Measurements from ENCODE around the gene ATAD3B. TPM values are rescaled to one million over a fixed set of nuclear protein-coding genes. Genes with fewer than 3 reads are reported as not detected.
"Not testable (repeated sequence)": the region's sequence is repeated elsewhere in the genome, so short reads cannot be mapped to it uniquely, and the experiment has no call there.

Gene ATAD3B
- total and polyA plus RNA-seq, 10 of the 15 experiments (the other 5 are each of a cell fraction or from before 2014, with no cell fraction given) = 0.03 to 38.8 (median 23.8) TPM

DNA sequence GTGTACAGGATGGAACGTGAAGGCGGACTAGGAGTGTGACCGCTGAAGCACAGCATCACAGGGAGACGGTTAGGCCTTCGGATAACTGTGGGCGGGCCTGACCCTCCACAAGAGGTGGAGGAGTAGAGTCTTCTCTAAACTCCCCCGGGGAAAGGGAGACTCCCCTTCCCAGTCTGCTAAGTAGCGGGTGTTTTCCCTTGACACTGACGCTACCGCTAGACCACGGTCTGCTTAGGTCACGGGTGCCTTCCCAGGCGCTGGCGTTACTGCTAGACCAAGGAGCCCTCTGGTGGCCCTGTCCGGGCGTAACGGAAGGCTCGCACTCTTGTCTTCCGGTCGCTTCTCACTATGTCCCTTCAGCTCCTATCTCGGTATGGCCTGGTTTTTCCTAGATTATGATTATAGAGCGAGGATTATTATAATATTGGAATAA lies 33.8 kb downstream of the ATAD3B start (continued):
- TF ChIP-seq SKIL (IDR thresholded peaks at IDR 0.05; ENCODE audit: low read depth, poor library complexity, severe bottlenecking) = peak; percentile 39
- 0 out of 2 replicates have a peak, but pooled peaks have one; percentile 9 for TF ChIP-seq NBN (IDR thresholded peaks at IDR 0.05)
- peak; percentile 35; the same call in 1 of the 2 replicates for TF ChIP-seq ATF7 (IDR thresholded peaks at IDR 0.05; ENCODE audit: low read depth)

DNA sequence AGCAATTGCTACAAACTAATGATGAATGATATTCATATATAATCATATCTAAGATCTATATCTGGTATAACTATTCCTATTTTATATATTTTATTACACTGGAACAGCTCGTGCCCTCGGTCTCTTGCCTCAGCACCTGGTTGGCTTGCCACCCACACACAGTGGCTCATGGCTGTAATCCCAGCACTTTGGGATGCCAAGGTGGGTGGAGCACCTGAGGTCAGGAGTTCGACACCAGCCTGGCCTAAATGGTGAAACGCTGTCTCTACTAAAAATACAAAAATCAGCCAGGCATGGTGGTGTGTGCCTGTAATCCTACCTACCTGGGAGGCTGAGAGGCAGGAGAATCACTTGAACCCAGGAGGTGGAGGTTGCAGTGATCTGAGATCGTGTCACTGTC lies 34.2 kb downstream of the ATAD3B start:
- not testable (repeated sequence) for H3K27ac ChIP-seq (ENCODE audit: control insufficient read depth, insufficient read depth); FAIRE-seq; H3K4me2 ChIP-seq (ENCODE audit: control insufficient read depth, insufficient read depth); H3K36me3 ChIP-seq (ENCODE audit: control insufficient read depth in 2 of 2, insufficient read depth in 2 of 2, low read length in 1 of 2); H3K9me3 ChIP-seq (replicated peaks; ENCODE audit: control insufficient read depth, insufficient read depth, low read length); DNase-seq (ENCODE audit: low read depth, low spot score); H3K4me3 ChIP-seq; H3K27me3 ChIP-seq (replicated peaks in 1 of 2; ENCODE audit: control insufficient read depth in 2 of 2, insufficient read depth in 2 of 2, low read length in 1 of 2); H3K79me2 ChIP-seq (ENCODE audit: control insufficient read depth, insufficient read depth, low read length); ATAC-seq; H3K4me1 ChIP-seq (ENCODE audit: control insufficient read depth, insufficient read depth, low read length); H4K20me1 ChIP-seq (ENCODE audit: control insufficient read depth, insufficient read depth); H3K9ac ChIP-seq (ENCODE audit: control insufficient read depth, insufficient read depth, low read length)
- CTCF ChIA-PET = interaction anchor here (0.6 to 3.4 kb wide), 14 partner anchors 10 to 200 kb away, joined by 3 to 17 read pairs (median 4); partner anchors contain the start of genes AURKAIP1 and CCNL2
- 30% methylated on average over 5 of the region's 5 CpGs for WGBS (ENCODE audit: insufficient coverage, insufficient replicate concordance, low lambda C conversion rate, missing lambda C conversion rate)
- SMC1A ChIA-PET (ENCODE audit: uncharacterized antibody, unreplicated experiment) = interaction anchor here (0.7 to 1.8 kb wide), 5 partner anchors 41 to 134 kb away, joined by 3 to 5 read pairs (median 3); partner anchors contain the start of gene AURKAIP1
- RAD21 ChIA-PET (ENCODE audit: unreplicated experiment) = interaction anchor here (0.6 to 1.2 kb wide), 4 partner anchors 62 to 386 kb away, joined by 3 to 4 read pairs (median 3); partner anchors contain the start of gene AURKAIP1
- in situ Hi-C loops (cut with MboI) = loop anchor here (5.0 kb wide), 1 partner anchor 104 kb away; no protein-coding TSS in a partner anchor
- POLR2A ChIA-PET = interaction anchor here (0.6 kb wide), 1 partner anchor 110 kb away, joined by 3 read pairs; no protein-coding TSS in a partner anchor
- intact Hi-C loops (cut with micrococcal nuclease; ENCODE audit: unreplicated experiment) = loop anchor here (2.0 to 10.0 kb wide), 2 partner anchors 65 to 131 kb away; partner anchors contain the start of gene AURKAIP1
- BruUV-seq (replicated peaks) = TSS peak; percentile 92
- H2AFZ ChIP-seq (ENCODE audit: control insufficient read depth, low read depth, low read length) = peak overlapping the region; percentile 35
